H1 (cell line): Measurements from ENCODE around the gene PELO. TPM values are rescaled to one million over a fixed set of nuclear protein-coding genes. Genes with fewer than 3 reads are reported as not detected.

Source experiments
- SP4 ChIP-seq: IDR thresholded peaks from 2 replicates; pipeline ENCODE4 v1.6.1; 2012; ENCODE audit warnings: low read length, inconsistent platforms
- polyA plus RNA-seq, 7 experiments: library from polyadenylated mRNA; depleted of rRNA in 3 of 7; stranded (reverse) in 5 of 7; unstranded in 2 of 7; fragments of >200 nt in 5 of 7; fragments of 200-250 nt in 2 of 7; gene quantifications; 1 replicate in 5 of 7; 2 replicates in 1 of 7; 4 replicates in 1 of 7; pipeline versions ENCODE4 v1.2.1 to v1.2.3, GENCODE V29; 2011 to 2013; ENCODE audit warnings: missing spikeins in 2 of 7, mixed read lengths in 2 of 7
- total RNA-seq: library from RNA; stranded (reverse); fragmentation: NEBNext Ultra II Directional; extraction: Animal tissue kit (Norgen Biotek cat#: 25700); gene quantifications from 2 replicates; pipeline ENCODE4 v1.2.1, GENCODE V29; 2021
- TF ChIP-seq, protein P1 (sequence below): fragments of 300-600 bp; sonication (generic); IDR thresholded peaks from 2 replicates; pipeline ENCODE4 v1.7.1; 2012; ENCODE audit warnings: low read length, moderate library complexity, mild to moderate bottlenecking, inconsistent platforms; ENCODE audit not compliant: insufficient replicate concordance

PELO gene
- total and polyA plus RNA-seq, 2 of the 8 experiments (the other 6 are each of a cell fraction or from before 2014, with no cell fraction given), result 10.8 to 18.5 TPM

DNA sequence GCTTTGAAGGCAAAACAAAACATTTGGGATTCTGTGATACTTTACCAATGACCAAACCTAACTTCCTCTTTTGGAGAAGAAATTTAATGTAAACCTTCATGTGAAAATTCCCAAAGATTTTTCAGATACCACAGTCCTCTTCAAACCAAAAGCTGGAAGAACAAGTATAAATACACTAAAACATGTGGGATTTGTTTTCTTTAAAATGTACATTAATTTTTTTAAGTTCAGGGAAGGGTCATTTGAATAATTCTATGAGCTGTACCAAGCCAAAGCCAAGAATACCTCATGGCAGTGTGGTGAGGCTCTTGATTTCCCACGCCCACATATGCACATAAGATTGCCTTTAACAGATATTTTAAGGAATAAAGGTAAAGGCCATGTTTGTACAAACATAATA is 28.4 kb upstream of the PELO start (continued):
- TF ChIP-seq, protein P1, sequence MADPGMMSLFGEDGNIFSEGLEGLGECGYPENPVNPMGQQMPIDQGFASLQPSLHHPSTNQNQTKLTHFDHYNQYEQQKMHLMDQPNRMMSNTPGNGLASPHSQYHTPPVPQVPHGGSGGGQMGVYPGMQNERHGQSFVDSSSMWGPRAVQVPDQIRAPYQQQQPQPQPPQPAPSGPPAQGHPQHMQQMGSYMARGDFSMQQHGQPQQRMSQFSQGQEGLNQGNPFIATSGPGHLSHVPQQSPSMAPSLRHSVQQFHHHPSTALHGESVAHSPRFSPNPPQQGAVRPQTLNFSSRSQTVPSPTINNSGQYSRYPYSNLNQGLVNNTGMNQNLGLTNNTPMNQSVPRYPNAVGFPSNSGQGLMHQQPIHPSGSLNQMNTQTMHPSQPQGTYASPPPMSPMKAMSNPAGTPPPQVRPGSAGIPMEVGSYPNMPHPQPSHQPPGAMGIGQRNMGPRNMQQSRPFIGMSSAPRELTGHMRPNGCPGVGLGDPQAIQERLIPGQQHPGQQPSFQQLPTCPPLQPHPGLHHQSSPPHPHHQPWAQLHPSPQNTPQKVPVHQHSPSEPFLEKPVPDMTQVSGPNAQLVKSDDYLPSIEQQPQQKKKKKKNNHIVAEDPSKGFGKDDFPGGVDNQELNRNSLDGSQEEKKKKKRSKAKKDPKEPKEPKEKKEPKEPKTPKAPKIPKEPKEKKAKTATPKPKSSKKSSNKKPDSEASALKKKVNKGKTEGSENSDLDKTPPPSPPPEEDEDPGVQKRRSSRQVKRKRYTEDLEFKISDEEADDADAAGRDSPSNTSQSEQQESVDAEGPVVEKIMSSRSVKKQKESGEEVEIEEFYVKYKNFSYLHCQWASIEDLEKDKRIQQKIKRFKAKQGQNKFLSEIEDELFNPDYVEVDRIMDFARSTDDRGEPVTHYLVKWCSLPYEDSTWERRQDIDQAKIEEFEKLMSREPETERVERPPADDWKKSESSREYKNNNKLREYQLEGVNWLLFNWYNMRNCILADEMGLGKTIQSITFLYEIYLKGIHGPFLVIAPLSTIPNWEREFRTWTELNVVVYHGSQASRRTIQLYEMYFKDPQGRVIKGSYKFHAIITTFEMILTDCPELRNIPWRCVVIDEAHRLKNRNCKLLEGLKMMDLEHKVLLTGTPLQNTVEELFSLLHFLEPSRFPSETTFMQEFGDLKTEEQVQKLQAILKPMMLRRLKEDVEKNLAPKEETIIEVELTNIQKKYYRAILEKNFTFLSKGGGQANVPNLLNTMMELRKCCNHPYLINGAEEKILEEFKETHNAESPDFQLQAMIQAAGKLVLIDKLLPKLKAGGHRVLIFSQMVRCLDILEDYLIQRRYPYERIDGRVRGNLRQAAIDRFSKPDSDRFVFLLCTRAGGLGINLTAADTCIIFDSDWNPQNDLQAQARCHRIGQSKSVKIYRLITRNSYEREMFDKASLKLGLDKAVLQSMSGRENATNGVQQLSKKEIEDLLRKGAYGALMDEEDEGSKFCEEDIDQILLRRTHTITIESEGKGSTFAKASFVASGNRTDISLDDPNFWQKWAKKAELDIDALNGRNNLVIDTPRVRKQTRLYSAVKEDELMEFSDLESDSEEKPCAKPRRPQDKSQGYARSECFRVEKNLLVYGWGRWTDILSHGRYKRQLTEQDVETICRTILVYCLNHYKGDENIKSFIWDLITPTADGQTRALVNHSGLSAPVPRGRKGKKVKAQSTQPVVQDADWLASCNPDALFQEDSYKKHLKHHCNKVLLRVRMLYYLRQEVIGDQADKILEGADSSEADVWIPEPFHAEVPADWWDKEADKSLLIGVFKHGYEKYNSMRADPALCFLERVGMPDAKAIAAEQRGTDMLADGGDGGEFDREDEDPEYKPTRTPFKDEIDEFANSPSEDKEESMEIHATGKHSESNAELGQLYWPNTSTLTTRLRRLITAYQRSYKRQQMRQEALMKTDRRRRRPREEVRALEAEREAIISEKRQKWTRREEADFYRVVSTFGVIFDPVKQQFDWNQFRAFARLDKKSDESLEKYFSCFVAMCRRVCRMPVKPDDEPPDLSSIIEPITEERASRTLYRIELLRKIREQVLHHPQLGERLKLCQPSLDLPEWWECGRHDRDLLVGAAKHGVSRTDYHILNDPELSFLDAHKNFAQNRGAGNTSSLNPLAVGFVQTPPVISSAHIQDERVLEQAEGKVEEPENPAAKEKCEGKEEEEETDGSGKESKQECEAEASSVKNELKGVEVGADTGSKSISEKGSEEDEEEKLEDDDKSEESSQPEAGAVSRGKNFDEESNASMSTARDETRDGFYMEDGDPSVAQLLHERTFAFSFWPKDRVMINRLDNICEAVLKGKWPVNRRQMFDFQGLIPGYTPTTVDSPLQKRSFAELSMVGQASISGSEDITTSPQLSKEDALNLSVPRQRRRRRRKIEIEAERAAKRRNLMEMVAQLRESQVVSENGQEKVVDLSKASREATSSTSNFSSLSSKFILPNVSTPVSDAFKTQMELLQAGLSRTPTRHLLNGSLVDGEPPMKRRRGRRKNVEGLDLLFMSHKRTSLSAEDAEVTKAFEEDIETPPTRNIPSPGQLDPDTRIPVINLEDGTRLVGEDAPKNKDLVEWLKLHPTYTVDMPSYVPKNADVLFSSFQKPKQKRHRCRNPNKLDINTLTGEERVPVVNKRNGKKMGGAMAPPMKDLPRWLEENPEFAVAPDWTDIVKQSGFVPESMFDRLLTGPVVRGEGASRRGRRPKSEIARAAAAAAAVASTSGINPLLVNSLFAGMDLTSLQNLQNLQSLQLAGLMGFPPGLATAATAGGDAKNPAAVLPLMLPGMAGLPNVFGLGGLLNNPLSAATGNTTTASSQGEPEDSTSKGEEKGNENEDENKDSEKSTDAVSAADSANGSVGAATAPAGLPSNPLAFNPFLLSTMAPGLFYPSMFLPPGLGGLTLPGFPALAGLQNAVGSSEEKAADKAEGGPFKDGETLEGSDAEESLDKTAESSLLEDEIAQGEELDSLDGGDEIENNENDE, result no peak
- no peak for TF ChIP-seq SP4
